H1 (cell line): ENCODE measurements around the gene TECPR2. TPM values are rescaled to one million over a fixed set of nuclear protein-coding genes. Genes with fewer than 3 reads are reported as not detected.

Experiments
- CTCF ChIA-PET: fragments of 300-600 bp; sonication (Branson Sonifier 250); formaldehyde crosslinking; loops from one replicate; lab custom pipeline; 2021; ENCODE audit not compliant: partially characterized antibody; lab: Charles Lee
- POLR2A ChIA-PET: fragments of 300-600 bp; sonication (Branson Sonifier 250); formaldehyde crosslinking; loops from one replicate; lab custom pipeline; 2021; ENCODE audit warnings: inconsistent platforms; ENCODE audit not compliant: partially characterized antibody; lab: Charles Lee
- DNase-seq, 2 experiments: peaks; one replicate each; pipeline versions ENCODE4 v3.0.0 to v3.0.0-alpha.2; 2010 to 2022; ENCODE audit warnings: low spot score in 2 of 2, low read depth in 1 of 2, mixed read lengths in 1 of 2
- FAIRE-seq: peaks from 2 replicates; lab custom pipeline; 2011; peaks lifted over from hg19 to GRCh38; lab: Jason Lieb, UNC
- H2AFZ ChIP-seq: 2 replicates; pipeline ENCODE4 v1.8.1; 2012; ENCODE audit warnings: low read length, inconsistent platforms
- H2AK5ac ChIP-seq: 2 replicates; pipeline ENCODE4 v1.6.1; 2013; ENCODE audit warnings: low read depth, low read length
- H2BK120ac ChIP-seq: replicated peaks from 2 replicates; pipeline ENCODE3; 2013; ENCODE audit warnings: low read depth, low read length, inconsistent platforms
- H2BK12ac ChIP-seq: 2 replicates; pipeline ENCODE4 v1.6.1; 2013; ENCODE audit warnings: low read depth, low read length
- H2BK15ac ChIP-seq: 2 replicates; pipeline ENCODE4 v1.6.1; 2013; ENCODE audit warnings: low read length
- H2BK20ac ChIP-seq: 2 replicates; pipeline ENCODE4 v1.6.1; 2013; ENCODE audit warnings: low read length
- H2BK5ac ChIP-seq: 2 replicates; pipeline ENCODE4 v1.6.1; 2013; ENCODE audit warnings: low read depth, low read length
- H3K14ac ChIP-seq: 2 replicates; pipeline ENCODE4 v1.6.1; 2013; ENCODE audit warnings: inconsistent platforms; ENCODE audit not compliant: insufficient read length
- H3K18ac ChIP-seq: 2 replicates; pipeline ENCODE4 v1.6.1; 2013; ENCODE audit warnings: low read length; ENCODE audit errors: extremely low read depth
- H3K23ac ChIP-seq: 2 replicates; pipeline ENCODE4 v1.6.1; 2013; ENCODE audit warnings: inconsistent platforms; ENCODE audit not compliant: insufficient read length
- H3K23me2 ChIP-seq: 2 replicates; pipeline ENCODE4 v1.6.1; 2013; ENCODE audit warnings: low read depth, low read length
- H3K27ac ChIP-seq: 2 replicates; pipeline ENCODE4 v1.6.1; 2011; ENCODE audit warnings: low read depth, low read length, inconsistent platforms
- H3K27me3 ChIP-seq, 4 experiments: replicated peaks in 1 of 4; 1 replicate in 1 of 4; 2 replicates in 3 of 4; pipeline versions ENCODE4 v1.6.1 to v1.8.1; 2011 to 2013; ENCODE audit warnings: low read length in 3 of 4, mild to moderate bottlenecking in 3 of 4, inconsistent platforms in 2 of 4, mixed read lengths in 2 of 4, moderate library complexity in 1 of 4; ENCODE audit not compliant: control insufficient read depth in 3 of 4, insufficient read depth in 3 of 4; ENCODE audit errors: extremely low read depth in 1 of 4
- H3K36me3 ChIP-seq, 4 experiments: 2 replicates each; pipeline versions ENCODE4 v1.6.1 to v1.8.1; 2011 to 2013; ENCODE audit warnings: mild to moderate bottlenecking in 4 of 4, low read length in 3 of 4, moderate library complexity in 2 of 4, control low read depth in 1 of 4, inconsistent platforms in 1 of 4; ENCODE audit not compliant: insufficient read depth in 4 of 4, control insufficient read depth in 2 of 4
- H3K4ac ChIP-seq: replicated peaks from 2 replicates; pipeline ENCODE3; 2013; ENCODE audit warnings: low read length, low read depth, mixed read lengths, inconsistent platforms; ENCODE audit not compliant: insufficient read length
- H3K4me1 ChIP-seq, 4 experiments: replicated peaks in 1 of 4; 1 replicate in 1 of 4; 2 replicates in 3 of 4; pipeline versions ENCODE4 v1.6.1 to v1.8.1; 2011 to 2013; ENCODE audit warnings: low read length in 3 of 4, inconsistent platforms in 2 of 4, mixed read lengths in 1 of 4; ENCODE audit not compliant: insufficient read depth in 4 of 4, control insufficient read depth in 3 of 4
- H3K4me2 ChIP-seq, 2 experiments: 2 replicates each; pipeline versions ENCODE4 v1.6.1 to v1.8.1; 2011 to 2013; ENCODE audit warnings: low read depth in 2 of 2, low read length in 2 of 2, control low read depth in 1 of 2, inconsistent platforms in 1 of 2, mild to moderate bottlenecking in 1 of 2; ENCODE audit not compliant: insufficient read depth in 1 of 2
- H3K4me3 ChIP-seq, 4 experiments: fragments of 200-600, 300-600 bp in 1 of 4; sonication (generic), shearing (Covaris generic), sonication (Bioruptor Twin) in 1 of 4; 2 replicates each; pipeline versions ENCODE4 v1.5.1 to v1.8.1; 2011 to 2016; ENCODE audit warnings: low read length in 4 of 4, low read depth in 3 of 4, control low read depth in 2 of 4, inconsistent platforms in 2 of 4, mild to moderate bottlenecking in 2 of 4, mixed read lengths in 1 of 4, moderate library complexity in 1 of 4; ENCODE audit not compliant: insufficient read depth in 2 of 4; ENCODE audit errors: extremely low read depth in 1 of 4
- H3K56ac ChIP-seq: replicated peaks from 2 replicates; pipeline ENCODE3; 2013; ENCODE audit warnings: low read depth, mild to moderate bottlenecking, mixed read lengths, low read length, inconsistent platforms; ENCODE audit not compliant: insufficient read length
- H3K79me1 ChIP-seq: 2 replicates; pipeline ENCODE4 v1.6.1; 2013; ENCODE audit warnings: low read depth, low read length, control low read depth
- H3K79me2 ChIP-seq, 2 experiments: 2 replicates each; pipeline versions ENCODE4 v1.6.1 to v1.8.1; 2012 to 2013; ENCODE audit warnings: low read length in 2 of 2, mild to moderate bottlenecking in 2 of 2, inconsistent platforms in 1 of 2; ENCODE audit not compliant: insufficient read depth in 2 of 2, control insufficient read depth in 1 of 2
- H3K9ac ChIP-seq, 4 experiments: replicated peaks in 1 of 4; 1 replicate in 1 of 4; 2 replicates in 3 of 4; pipeline versions ENCODE4 v1.6.1 to v1.8.1; 2011 to 2013; ENCODE audit warnings: low read depth in 3 of 4, low read length in 3 of 4, control low read depth in 2 of 4, mild to moderate bottlenecking in 2 of 4, moderate library complexity in 2 of 4, inconsistent platforms in 1 of 4; ENCODE audit errors: extremely low read depth in 1 of 4
- H3K9me3 ChIP-seq, 2 experiments: 2 replicates each; pipeline versions ENCODE4 v1.6.1 to v1.8.1; 2012 to 2013; ENCODE audit warnings: mild to moderate bottlenecking in 2 of 2, moderate library complexity in 2 of 2, control low read depth in 1 of 2, inconsistent platforms in 1 of 2, low read depth in 1 of 2, low read length in 1 of 2, mixed read lengths in 1 of 2; ENCODE audit not compliant: insufficient read depth in 2 of 2
- H4K20me1 ChIP-seq, 2 experiments: replicated peaks in 1 of 2; 2 replicates each; pipeline versions ENCODE3 to v1.8.1; 2011 to 2013; ENCODE audit warnings: inconsistent platforms in 2 of 2, low read length in 2 of 2, mild to moderate bottlenecking in 1 of 2; ENCODE audit not compliant: insufficient read depth in 2 of 2, control insufficient read depth in 1 of 2
- H4K5ac ChIP-seq: 2 replicates; pipeline ENCODE4 v1.6.1; 2013; ENCODE audit warnings: low read length, low read depth, mixed read lengths, inconsistent platforms; ENCODE audit not compliant: insufficient read length
- H4K8ac ChIP-seq: 2 replicates; pipeline ENCODE4 v1.8.0; 2013; ENCODE audit warnings: mild to moderate bottlenecking, moderate library complexity, low read length, inconsistent platforms; ENCODE audit not compliant: insufficient read depth; ENCODE audit errors: extremely low read depth
- H4K91ac ChIP-seq: replicated peaks from 2 replicates; pipeline ENCODE3; 2013; ENCODE audit warnings: low read length, mixed read lengths, inconsistent platforms; ENCODE audit not compliant: insufficient read length
- EGR1 ChIP-seq: IDR thresholded peaks from 2 replicates; pipeline ENCODE4 v1.6.1; 2011; ENCODE audit warnings: low read depth, low read length, borderline replicate concordance
- EP300 ChIP-seq, 2 experiments: IDR thresholded peaks; 1 replicate in 1 of 2; 2 replicates in 1 of 2; pipeline ENCODE4 v1.6.1; 2011 to 2012; ENCODE audit warnings: low read depth in 2 of 2, low read length in 2 of 2, mild to moderate bottlenecking in 2 of 2, borderline replicate concordance in 1 of 2, inconsistent platforms in 1 of 2, moderate library complexity in 1 of 2
- POLR2A ChIP-seq, 2 experiments: IDR thresholded peaks; 1 replicate in 1 of 2; 2 replicates in 1 of 2; pipeline ENCODE4 v1.6.1; 2011; ENCODE audit warnings: low read depth in 2 of 2, low read length in 2 of 2, mild to moderate bottlenecking in 2 of 2; ENCODE audit errors: control extremely low read depth in 1 of 2
- WGBS, 2 experiments: shearing (Covaris generic) in 1 of 2; methylation state at CpG; one replicate each; pipeline versions ENCODE4 v1.1.6 to v1.1.7; 2013 to 2015; ENCODE audit warnings: low lambda C conversion rate in 2 of 2, mixed read lengths in 2 of 2, inconsistent platforms in 1 of 2, low coverage in 1 of 2, missing lambda C conversion rate in 1 of 2; ENCODE audit not compliant: insufficient replicate concordance in 2 of 2, insufficient coverage in 1 of 2, insufficient read length in 1 of 2; ENCODE audit errors: extremely low coverage in 1 of 2, missing lambda C conversion rate in 1 of 2; 5-methylcytosine and 5-hydroxymethylcytosine counted together
- polyA plus RNA-seq, 7 experiments: library from polyadenylated mRNA; depleted of rRNA in 3 of 7; stranded (reverse) in 5 of 7; unstranded in 2 of 7; fragments of >200 nt in 5 of 7; fragments of 200-250 nt in 2 of 7; gene quantifications; 1 replicate in 5 of 7; 2 replicates in 1 of 7; 4 replicates in 1 of 7; pipeline versions ENCODE4 v1.2.1 to v1.2.3, GENCODE V29; 2011 to 2013; ENCODE audit warnings: missing spikeins in 2 of 7, mixed read lengths in 2 of 7
- total RNA-seq: library from RNA; stranded (reverse); fragmentation: NEBNext Ultra II Directional; extraction: Animal tissue kit (Norgen Biotek cat#: 25700); gene quantifications from 2 replicates; pipeline ENCODE4 v1.2.1, GENCODE V29; 2021

Gene TECPR2
- total and polyA plus RNA-seq, 2 of the 8 experiments (the other 6 are each of a cell fraction or from before 2014, with no cell fraction given), result 6.8 to 19.4 TPM

GRCh38 chr14:102321456-102322422 is 41.0 kb upstream of the TECPR2 start:
- Histone ChIP-seq H3K14ac (no peak overlapping the region), H3K79me2 (no peaks in the 10 kb centered on the region; a peak in 1 of 4 replicates), H2BK5ac (no peak overlapping the region), H3K23me2 (peaks cover 17% of the 10 kb centered on the region), H3K4me3 (no peak overlapping the region), H3K56ac (no peak overlapping the region), H2BK15ac (no peak overlapping the region), H2BK20ac (no peak overlapping the region), H3K23ac (no peak overlapping the region), H3K27ac (no peak overlapping the region), H2AFZ (no peak overlapping the region), H3K9me3 (no peaks in the 10 kb centered on the region), H4K5ac (no peak overlapping the region), H3K18ac (no peak overlapping the region), H4K8ac (no peak overlapping the region), H4K20me1 (peaks cover 0 to 3% of the 10 kb centered on the region in 2 experiments), H2BK120ac (no peak overlapping the region), H3K27me3 (no peaks in the 10 kb centered on the region), H2AK5ac (no peak overlapping the region), H2BK12ac (no peak overlapping the region), H4K91ac (no peak overlapping the region), H3K36me3 (peaks cover 0 to 3% (median 2%) of the 10 kb centered on the region in 4 experiments; a peak in 3 of 8 replicates), H3K9ac (no peak overlapping the region), H3K4me1 (peaks cover 0 to 9% (median 4%) of the 10 kb centered on the region in 4 experiments; a peak in 4 of 7 replicates), H3K4me2 (no peak overlapping the region), H3K79me1 (no peaks in the 10 kb centered on the region; the same call in 1 of the 2 replicates), H3K4ac (no peak overlapping the region)
- FAIRE-seq, result no peak
- 92% methylated on average over 10 of the region's 12 CpGs; no CpG with 5 or more reads in 1 of the 2 experiments for WGBS, 2 experiments
- CTCF ChIA-PET, result interaction anchor here (0.5 to 3.7 kb wide), 11 partner anchors 8 to 556 kb away, joined by 3 to 22 read pairs (median 3); no protein-coding TSS in a partner anchor
- POLR2A ChIA-PET, result interaction anchor here (0.8 to 1.6 kb wide), 4 partner anchors 10 to 234 kb away, joined by 3 to 5 read pairs (median 4); no protein-coding TSS in a partner anchor
- DNase-seq, result no peak
- TF ChIP-seq EP300 (IDR thresholded peaks at IDR 0.05; ENCODE audit: borderline replicate concordance in 1 of 2, low read depth in 2 of 2, low read length in 2 of 2), result no peak
- no peak for TF ChIP-seq EGR1
- no peak for TF ChIP-seq POLR2A (IDR thresholded peaks at IDR 0.05; ENCODE audit: control extremely low read depth in 1 of 2, low read depth in 2 of 2, low read length in 2 of 2)
